Lower leg skin (tissue), 3 donors: ENCODE data around the gene SIK3.

Source experiments
- CTCF ChIP-seq, 3 donors: fragments of 450-650 bp; IDR thresholded peaks; one replicate each; pipeline ENCODE4 v1.5.1; 2016; ENCODE audit warnings: antibody characterized with exemption in 3 of 3, mild to moderate bottlenecking in 3 of 3, moderate library complexity in 2 of 3
- POLR2A ChIP-seq, 2 donors: fragments of 450-650 bp; IDR thresholded peaks; one replicate each; pipeline ENCODE4 v1.6.1; 2016 to 2017; ENCODE audit warnings: antibody characterized with exemption in 2 of 2, mild to moderate bottlenecking in 1 of 2, moderate library complexity in 1 of 2

GRCh38 chr11:116896211-116896610 is 202.0 kb downstream of the SIK3 start:
- TF ChIP-seq POLR2A (IDR thresholded peaks at IDR 0.05) (no peak), CTCF (IDR thresholded peaks at IDR 0.05) (no peak)
